K562 (cell line): ENCODE results near the gene BOLA1.

Experiments
- ARID4B ChIP-seq: sonication (generic); formaldehyde crosslinking; IDR thresholded peaks from 2 replicates; pipeline ENCODE4 v1.8.0; 2022; ENCODE audit warnings: mild to moderate bottlenecking, missing genetic modification reagents
- FOXK2 ChIP-seq, 2 experiments: fragments of 450-650 bp; IDR thresholded peaks in 1 of 2; conservative IDR thresholded peaks in 1 of 2; 2 replicates each; pipeline ENCODE4 v1.6.1; 2016; ENCODE audit warnings: low read depth in 2 of 2, mild to moderate bottlenecking in 1 of 2
- NFRKB ChIP-seq: fragments of 450-650 bp; IDR thresholded peaks from 2 replicates; pipeline ENCODE4 v1.6.1; 2016; ENCODE audit warnings: low read depth
- POLR2H ChIP-seq: IDR thresholded peaks from 2 replicates; pipeline ENCODE4 v1.6.1; 2016; ENCODE audit warnings: missing genetic modification characterization, low read depth, mild to moderate bottlenecking, control low read depth, missing compliant biosample characterization, moderate library complexity
- ZFP91 ChIP-seq: sonication (generic); formaldehyde crosslinking; IDR thresholded peaks from 2 replicates; pipeline ENCODE4 v1.8.0; 2022; ENCODE audit warnings: mild to moderate bottlenecking, missing genetic modification reagents

- TF ChIP-seq ZFP91 (CRISPR knock-in tag): no peak
- TF ChIP-seq ARID4B (CRISPR knock-in tag): no peak
- no peak for TF ChIP-seq FOXK2 (conservative IDR thresholded peaks at IDR 0.05 in 1 of 2, IDR thresholded peaks at IDR 0.05 in 1 of 2; ENCODE audit: low read depth in 2 of 2)
- no peak for TF ChIP-seq POLR2H (tag)
- TF ChIP-seq NFRKB: no peak
These were observed 42.8 kb downstream of the BOLA1 start for GRCh38 chr1:149942207-149942606.
